ENCODE data around the gene SMIM3. TPM values are rescaled to one million over a fixed set of nuclear protein-coding genes. Genes with fewer than 3 reads are reported as not detected.

Gene SMIM3
- total and polyA plus RNA-seq, 2 of the 13 experiments (the other 11 are each of a cell fraction or from before 2014, with no cell fraction given) = 11.6 to 96.7 TPM

GRCh38 chr5:150778088-150778516, 455 bp upstream of the SMIM3 start (continued):
- 0 out of 2 replicates have a peak, but pooled peaks have one; percentile 47 for TF ChIP-seq HOXA9 (CRISPR knock-in tag; IDR thresholded peaks at IDR 0.05; ENCODE audit: borderline replicate concordance)
- no peak for TF ChIP-seq ZKSCAN8 (CRISPR knock-in tag; IDR thresholded peaks at IDR 0.05; ENCODE audit: borderline replicate concordance)
- no peak for TF ChIP-seq BRF2 (CRISPR knock-in tag; IDR thresholded peaks at IDR 0.05)
- no peak for TF ChIP-seq RFX1 (IDR thresholded peaks at IDR 0.05)
- no peak for TF ChIP-seq CENPBD1 (CRISPR knock-in tag; IDR thresholded peaks at IDR 0.05; ENCODE audit: borderline replicate concordance, low read depth)
- no peak for TF ChIP-seq KDM3A (CRISPR knock-in tag; IDR thresholded peaks at IDR 0.05; ENCODE audit: low read depth)
- no peak for TF ChIP-seq ZNF567 (CRISPR knock-in tag; IDR thresholded peaks at IDR 0.05; ENCODE audit: borderline replicate concordance)

GRCh38 chr5:150779397-150780186, 1.0 kb downstream of the SMIM3 start:
- peak overlapping the region; percentile 98 for H3K4me2 ChIP-seq (ENCODE audit: low read depth, low read length)
- CTCF ChIA-PET (ENCODE audit: low intra/inter-chr PET ratio, low total read pairs) = interaction anchor here (1.1 kb wide), 1 partner anchor 21 kb away, joined by 3 read pairs; no protein-coding TSS in a partner anchor
- H3K9ac ChIP-seq (ENCODE audit: insufficient read depth, low read depth, low read length) = peak overlapping the region; percentile 74
- no peak for FAIRE-seq
- no peaks in the 10 kb centered on the region; a peak in 1 of 5 replicates for H3K27me3 ChIP-seq (ENCODE audit: control insufficient read depth in 1 of 2, insufficient read depth in 2 of 2, low read length in 2 of 2)
- BruUV-seq (replicated peaks) = no TSS peak
- ATAC-seq = no peak
- WGBS (ENCODE audit: low lambda C conversion rate) = 67% methylated on average over 8 of the region's 13 CpGs
- H3K27ac ChIP-seq (ENCODE audit: extremely low read length, insufficient read depth, low read length) = peak overlapping the region; percentile 19
- no peaks in the 10 kb centered on the region for H3K9me3 ChIP-seq (ENCODE audit: low read length)
- no peak overlapping the region for H2AFZ ChIP-seq (ENCODE audit: low read length)
- in situ Hi-C loops (cut with HindIII; ENCODE audit: extremely low pct_ligation_motif_present, low pct_unique_long_range_greater_than_20kb) = no loop called here
- intact Hi-C loops (cut with micrococcal nuclease; ENCODE audit: unreplicated experiment) = loop anchor here (1.0 to 5.0 kb wide), 2 partner anchors 79 to 217 kb away; no protein-coding TSS in a partner anchor
- POLR2A ChIA-PET = interaction anchor here (1.9 to 3.2 kb wide), 6 partner anchors 8 to 79 kb away, joined by 5 to 25 read pairs (median 16); partner anchors contain the start of genes DCTN4 and RBM22
- H4K20me1 ChIP-seq (ENCODE audit: insufficient read depth, low read length) = no peaks in the 10 kb centered on the region
- H3K4me3 ChIP-seq (replicated peaks in 1 of 3; ENCODE audit: insufficient read depth in 1 of 3, low read depth in 2 of 3, low read length in 3 of 3) = peak overlapping the region; percentile 74 to 90 (median 79)
- no peak for DNase-seq (ENCODE audit: low spot score)
- no peaks in the 10 kb centered on the region for H3K36me3 ChIP-seq (replicated peaks in 1 of 2; ENCODE audit: control insufficient read depth in 1 of 2, insufficient read depth in 2 of 2, low read length in 2 of 2)
- peaks cover 67% of the 10 kb centered on the region for H3K4me1 ChIP-seq (ENCODE audit: insufficient read depth, low read length)
- peaks cover 51% of the 10 kb centered on the region for H3K79me2 ChIP-seq (ENCODE audit: insufficient read depth, low read length)
- TF ChIP-seq FOXO4 (CRISPR knock-in tag; conservative IDR thresholded peaks at IDR 0.05) (0 out of 2 replicates have a peak, but pooled peaks have one; percentile 18), TGIF2 (CRISPR knock-in tag; IDR thresholded peaks at IDR 0.05) (no peak), ATF7 (IDR thresholded peaks at IDR 0.05) (no peak), ATF7 (CRISPR knock-in tag; IDR thresholded peaks at IDR 0.05) (no peak), ZEB1 (IDR thresholded peaks at IDR 0.05; ENCODE audit: insufficient replicate concordance, low read depth) (peak; percentile 9), ZBTB39 (CRISPR knock-in tag; IDR thresholded peaks at IDR 0.05) (0 out of 2 replicates have a peak, but pooled peaks have one; percentile 11), ZNF792 (CRISPR knock-in tag; IDR thresholded peaks at IDR 0.05) (no peak), ZNF547 (CRISPR knock-in tag; IDR thresholded peaks at IDR 0.05) (no peak), DRAP1 (CRISPR knock-in tag; IDR thresholded peaks at IDR 0.05) (no peak)

Data from HepG2 (cell line).